ENCODE results near the gene AP4B1.

GRCh38 chr1:113912594-113913311 lies 8.2 kb upstream of the AP4B1 start:
- TF ChIP-seq CTCF (IDR thresholded peaks at IDR 0.05; ENCODE audit: low read depth, low read length) (no peak), EZH2phosphoT487 (IDR thresholded peaks at IDR 0.05; ENCODE audit: low read depth) (no peak)

All from OCI-LY3 (cell line).